ENCODE measurements around the gene ADGRD2.

ADGRD2 gene

DNA sequence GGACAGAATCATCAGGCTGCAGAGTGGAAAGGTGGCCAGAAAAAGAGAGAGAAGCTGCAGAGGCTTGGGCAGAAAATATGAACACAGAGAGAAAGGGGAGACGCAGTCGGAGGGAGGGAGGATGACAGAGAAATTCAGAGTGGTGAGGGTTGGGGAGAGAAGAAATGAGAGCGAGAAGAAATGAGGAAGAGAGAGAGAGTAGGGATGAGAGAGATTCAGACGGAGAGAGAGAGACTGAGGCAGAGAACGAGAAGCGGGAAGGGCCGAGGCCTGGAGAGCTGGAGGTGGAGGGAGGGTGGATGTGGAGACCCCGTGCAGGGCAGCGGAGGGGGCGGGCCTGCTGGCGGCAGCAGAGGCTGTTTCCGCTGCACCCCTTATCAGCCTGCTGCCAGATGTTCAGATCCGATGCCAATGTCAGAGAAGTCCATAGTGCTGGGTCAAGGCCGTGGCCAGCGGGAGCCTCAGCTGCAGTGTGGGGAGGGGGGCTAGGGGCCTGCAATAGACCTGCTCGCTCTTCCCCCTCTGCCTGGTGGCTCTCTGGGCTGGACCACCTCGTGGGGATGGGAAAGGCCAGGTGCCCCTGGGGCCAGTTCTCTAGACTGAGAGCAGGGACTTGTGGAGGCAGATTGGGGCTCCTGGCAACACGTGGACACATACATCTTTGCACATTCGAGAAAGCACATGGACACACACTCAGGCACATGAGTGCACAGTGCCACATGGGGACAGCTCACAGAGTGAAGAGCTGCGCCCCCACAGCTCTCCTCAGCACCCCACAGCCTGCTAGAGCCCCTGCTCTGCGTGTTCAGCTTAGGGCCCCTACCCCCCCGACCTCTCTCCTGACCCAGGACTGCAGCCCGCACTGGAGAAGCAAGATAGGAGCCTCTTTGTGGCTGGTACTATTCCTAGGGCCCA is 61.9 kb downstream of the ADGRD2 start:
- no peak for DNase-seq (ENCODE audit: low read depth)

DNA sequence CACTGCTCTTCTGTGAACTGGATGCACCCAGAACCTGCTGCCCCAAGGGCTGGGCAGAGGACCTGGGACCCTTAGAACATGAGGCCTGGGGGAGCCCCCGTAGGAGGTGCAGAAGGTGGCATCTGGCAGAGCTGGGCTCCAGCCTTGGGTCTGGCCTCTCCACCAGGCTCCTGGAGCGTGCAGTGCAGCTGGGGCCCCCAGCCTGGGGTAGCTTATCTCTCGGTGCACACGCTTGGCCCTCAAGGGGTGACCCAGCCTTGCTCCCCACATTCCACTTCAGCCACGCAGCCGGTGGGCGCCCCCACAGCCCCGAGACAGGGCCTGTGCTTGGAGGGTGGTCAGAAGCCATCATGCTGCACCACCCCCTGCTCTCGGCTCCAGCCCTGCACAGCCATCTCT is 62.6 kb downstream of the ADGRD2 start:
- no peak for DNase-seq (ENCODE audit: low read depth)

DNA sequence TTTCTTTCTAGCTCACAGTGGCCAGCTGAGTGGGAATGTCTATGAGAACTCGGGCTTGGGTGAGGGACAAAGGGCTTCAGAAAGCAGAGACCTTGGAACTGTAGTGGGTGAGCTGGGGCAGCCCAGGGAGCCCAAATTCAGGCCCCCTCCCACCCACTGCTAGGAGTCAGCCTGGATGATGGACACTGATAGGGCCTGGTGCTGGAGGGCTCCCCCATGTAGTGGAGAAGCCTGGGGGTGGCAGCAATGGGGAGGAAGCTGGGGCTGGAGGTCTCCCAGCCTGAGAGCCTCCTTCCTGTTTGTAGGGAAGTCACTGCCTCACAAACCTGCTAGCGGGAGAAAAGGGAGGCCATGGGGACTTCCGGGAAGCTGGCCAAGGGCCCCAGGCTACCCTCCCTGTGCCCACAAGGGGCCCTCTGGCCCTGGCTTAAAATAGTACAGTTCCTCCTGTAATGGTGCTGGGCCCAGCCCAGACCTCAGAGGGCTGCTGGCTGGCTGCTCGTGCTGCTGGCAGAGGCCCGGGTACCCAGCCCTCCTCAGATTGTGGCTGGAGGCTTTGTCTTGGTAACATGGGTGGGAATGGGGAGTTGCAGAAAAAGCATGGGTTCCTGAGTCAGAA is 63.2 kb downstream of the ADGRD2 start:
- DNase-seq (ENCODE audit: low read depth) = no peak

DNA sequence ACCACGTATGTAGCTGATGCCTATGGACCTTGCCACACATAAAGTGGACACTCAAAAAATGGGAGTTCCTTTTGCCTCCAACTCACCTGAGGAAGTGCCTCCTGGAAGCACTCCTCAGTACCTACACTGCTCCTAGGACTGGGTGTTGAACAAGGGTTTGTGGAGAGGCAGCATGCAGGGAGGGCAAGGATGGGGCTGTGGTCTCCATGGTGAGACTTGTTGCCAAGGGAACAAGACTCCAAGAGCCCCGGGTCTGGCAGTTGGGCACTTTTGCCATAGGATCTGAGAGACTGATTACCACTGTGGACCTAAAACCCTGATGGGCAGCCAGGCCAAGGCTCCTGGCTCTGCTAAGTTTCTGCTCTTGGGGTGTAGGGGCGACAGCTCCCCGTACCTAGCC is 63.9 kb downstream of the ADGRD2 start:
- no peak for DNase-seq (ENCODE audit: low read depth)

GRCh38 chr9:124514874-124515273 is 64.6 kb downstream of the ADGRD2 start:
- DNase-seq (ENCODE audit: low read depth) = no peak

DNA sequence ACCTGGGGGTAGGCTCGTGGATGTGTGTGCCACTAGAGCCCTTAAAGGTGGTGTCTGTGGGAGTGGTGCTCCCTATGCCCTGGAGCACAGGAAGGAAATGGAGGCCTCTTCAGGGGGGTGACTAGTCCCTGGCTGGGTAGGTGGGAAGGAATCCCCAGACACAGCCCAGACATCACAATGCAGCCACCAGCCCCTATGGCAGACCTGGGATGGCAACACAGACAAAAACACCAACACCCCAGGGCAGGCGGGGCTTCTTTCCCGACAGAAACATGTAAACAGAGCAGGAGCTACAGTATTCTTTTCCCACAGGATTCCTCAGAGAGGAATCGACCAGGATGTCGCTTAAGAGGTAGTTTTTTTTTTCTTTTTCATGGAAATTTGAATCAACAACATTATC is 67.3 kb downstream of the ADGRD2 start:
- DNase-seq (ENCODE audit: low read depth) = no peak

DNA sequence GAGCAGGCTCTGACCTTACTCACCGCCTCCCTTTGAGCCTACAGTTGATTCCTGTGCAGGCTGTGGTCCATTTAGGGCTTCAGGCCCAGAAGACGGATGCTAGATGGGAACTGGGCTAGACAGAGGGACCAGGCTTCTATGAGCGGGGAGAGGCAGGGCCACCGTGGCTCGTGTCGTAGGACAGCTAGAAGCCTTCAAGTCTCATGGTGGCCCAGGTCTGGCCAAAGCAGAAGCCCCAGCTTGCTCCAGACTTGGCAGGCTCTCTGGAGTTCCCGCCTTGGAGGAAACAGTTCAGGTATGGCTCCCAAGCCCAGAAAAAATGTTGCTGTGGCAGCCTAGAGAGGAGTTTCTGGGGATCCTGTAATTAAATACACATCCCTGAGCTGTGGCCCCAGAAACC is 67.9 kb downstream of the ADGRD2 start:
- no peak for DNase-seq (ENCODE audit: low read depth)

DNA sequence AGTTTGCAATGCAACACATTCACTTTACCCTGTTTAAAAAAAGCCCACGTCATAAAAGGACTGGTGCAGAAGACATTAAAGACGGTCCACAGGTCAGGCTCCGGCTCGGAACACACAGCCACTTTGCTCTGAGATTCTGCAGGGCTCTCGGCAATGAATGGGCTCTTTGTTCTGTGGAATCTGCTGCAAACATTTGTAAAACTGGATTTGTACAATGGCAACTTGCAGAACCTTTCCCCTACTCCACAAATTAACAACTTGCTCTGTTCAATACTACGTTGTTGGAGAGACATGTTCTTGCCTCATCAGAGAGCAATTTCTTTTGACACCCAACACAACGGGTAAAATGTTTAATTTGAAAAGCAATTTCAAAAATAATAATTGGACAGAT is 70.0 kb downstream of the ADGRD2 start:
- no peak for DNase-seq (ENCODE audit: low read depth)

GRCh38 chr9:124521142-124521541 is 70.9 kb downstream of the ADGRD2 start:
- no peak for DNase-seq (ENCODE audit: low read depth)

- DNase-seq (ENCODE audit: low read depth) = no peak
Observed at GRCh38 chr9:124522121-124523098, 72.2 kb downstream of the ADGRD2 start.

- DNase-seq (ENCODE audit: low read depth) = no peak
Observed at GRCh38 chr9:124526174-124526573, 75.9 kb downstream of the ADGRD2 start.

DNA sequence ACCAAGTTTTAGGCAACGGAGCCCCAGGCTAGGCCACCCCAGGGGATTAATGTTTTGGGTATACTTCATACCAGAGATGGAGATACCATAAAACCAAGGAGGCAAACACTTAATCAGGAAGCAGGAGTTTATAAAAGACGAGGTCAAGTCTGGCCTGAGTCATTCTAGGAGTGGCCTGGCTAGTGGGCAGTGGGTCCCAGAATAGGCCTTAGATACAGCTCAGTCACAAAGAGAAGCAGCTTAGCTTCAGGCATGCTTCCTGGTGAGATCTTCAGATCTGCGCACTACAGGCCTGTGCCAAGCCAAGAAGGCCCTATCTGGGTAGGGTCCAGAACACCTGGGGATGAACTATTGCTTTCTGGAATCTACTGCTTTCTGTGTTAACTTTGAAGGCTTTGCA is 77.5 kb downstream of the ADGRD2 start:
- no peak for DNase-seq (ENCODE audit: low read depth)

Measured in activated T-cell treated with anti-CD3 and anti-CD28 coated beads for 24 hours (primary cell).